IPS-15b (cell line): ENCODE data around the gene KCNJ6.

Experiments used
- H3K27me3 ChIP-seq: one replicate; pipeline ENCODE4 v1.6.1; 2013; ENCODE audit warnings: low read length; ENCODE audit not compliant: control insufficient read depth, insufficient read depth
- H3K36me3 ChIP-seq: one replicate; pipeline ENCODE4 v1.6.1; 2013; ENCODE audit warnings: low read length; ENCODE audit not compliant: control insufficient read depth, insufficient read depth
- H3K4me1 ChIP-seq: one replicate; pipeline ENCODE4 v1.6.1; 2013; ENCODE audit warnings: mild to moderate bottlenecking, low read length; ENCODE audit not compliant: control insufficient read depth, insufficient read depth
- H3K4me3 ChIP-seq: one replicate; pipeline ENCODE4 v1.5.1; 2013; ENCODE audit warnings: low read depth, low read length
- H3K9ac ChIP-seq: one replicate; pipeline ENCODE4 v1.6.1; 2013; ENCODE audit warnings: low read depth, mild to moderate bottlenecking, low read length
- H3K9me3 ChIP-seq: one replicate; pipeline ENCODE4 v1.6.1; 2013; ENCODE audit warnings: mild to moderate bottlenecking, low read length; ENCODE audit not compliant: control insufficient read depth, insufficient read depth

Gene KCNJ6

DNA sequence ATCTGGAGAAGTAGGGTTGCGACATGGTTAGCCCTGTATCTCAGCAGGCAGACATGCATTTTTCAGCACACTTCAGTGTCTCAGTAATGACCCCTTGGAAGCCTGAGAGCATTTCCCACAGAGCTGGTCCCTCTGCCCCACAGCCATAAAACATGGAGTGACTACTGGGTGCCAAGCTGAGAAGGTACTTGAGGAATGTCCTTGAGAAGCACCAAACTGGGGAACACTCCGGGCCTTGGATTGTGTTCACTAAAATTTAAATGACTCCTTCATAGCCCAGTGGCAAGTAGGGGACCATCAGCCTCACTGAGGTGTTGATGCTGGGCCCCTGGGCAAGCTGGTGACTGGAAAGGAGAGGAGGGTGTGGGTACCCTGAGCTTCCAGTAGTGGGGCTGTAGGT, 54.7 kb downstream of the KCNJ6 start:
- Histone ChIP-seq H3K9me3 (no peaks in the 10 kb centered on the region), H3K9ac (no peak overlapping the region), H3K4me1 (no peaks in the 10 kb centered on the region), H3K4me3 (no peak overlapping the region), H3K27me3 (no peaks in the 10 kb centered on the region), H3K36me3 (no peaks in the 10 kb centered on the region)

DNA sequence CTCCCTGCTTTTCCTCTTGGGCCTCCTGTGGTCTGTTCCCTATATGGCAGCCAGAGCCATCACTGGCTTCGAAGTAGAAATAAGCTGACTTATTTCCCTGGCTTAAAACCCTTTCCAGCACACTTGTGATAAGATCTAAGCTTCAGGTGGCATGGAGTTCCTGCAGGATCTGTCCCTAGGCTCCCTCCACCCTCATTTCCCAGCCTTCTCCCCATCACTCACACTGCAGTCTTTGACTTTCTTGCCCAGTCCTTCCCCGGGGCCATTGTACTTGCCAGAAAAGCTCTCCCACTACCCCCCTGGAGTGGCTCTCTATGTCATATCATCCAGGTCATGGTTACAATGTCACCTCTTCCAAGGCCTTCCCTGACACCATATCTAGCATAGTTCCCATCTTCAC, 55.8 kb downstream of the KCNJ6 start:
- H3K27me3 ChIP-seq = no peaks in the 10 kb centered on the region
- H3K9ac ChIP-seq = no peak overlapping the region
- no peaks in the 10 kb centered on the region for H3K36me3 ChIP-seq
- H3K9me3 ChIP-seq = no peaks in the 10 kb centered on the region
- no peak overlapping the region for H3K4me3 ChIP-seq
- no peaks in the 10 kb centered on the region for H3K4me1 ChIP-seq

DNA sequence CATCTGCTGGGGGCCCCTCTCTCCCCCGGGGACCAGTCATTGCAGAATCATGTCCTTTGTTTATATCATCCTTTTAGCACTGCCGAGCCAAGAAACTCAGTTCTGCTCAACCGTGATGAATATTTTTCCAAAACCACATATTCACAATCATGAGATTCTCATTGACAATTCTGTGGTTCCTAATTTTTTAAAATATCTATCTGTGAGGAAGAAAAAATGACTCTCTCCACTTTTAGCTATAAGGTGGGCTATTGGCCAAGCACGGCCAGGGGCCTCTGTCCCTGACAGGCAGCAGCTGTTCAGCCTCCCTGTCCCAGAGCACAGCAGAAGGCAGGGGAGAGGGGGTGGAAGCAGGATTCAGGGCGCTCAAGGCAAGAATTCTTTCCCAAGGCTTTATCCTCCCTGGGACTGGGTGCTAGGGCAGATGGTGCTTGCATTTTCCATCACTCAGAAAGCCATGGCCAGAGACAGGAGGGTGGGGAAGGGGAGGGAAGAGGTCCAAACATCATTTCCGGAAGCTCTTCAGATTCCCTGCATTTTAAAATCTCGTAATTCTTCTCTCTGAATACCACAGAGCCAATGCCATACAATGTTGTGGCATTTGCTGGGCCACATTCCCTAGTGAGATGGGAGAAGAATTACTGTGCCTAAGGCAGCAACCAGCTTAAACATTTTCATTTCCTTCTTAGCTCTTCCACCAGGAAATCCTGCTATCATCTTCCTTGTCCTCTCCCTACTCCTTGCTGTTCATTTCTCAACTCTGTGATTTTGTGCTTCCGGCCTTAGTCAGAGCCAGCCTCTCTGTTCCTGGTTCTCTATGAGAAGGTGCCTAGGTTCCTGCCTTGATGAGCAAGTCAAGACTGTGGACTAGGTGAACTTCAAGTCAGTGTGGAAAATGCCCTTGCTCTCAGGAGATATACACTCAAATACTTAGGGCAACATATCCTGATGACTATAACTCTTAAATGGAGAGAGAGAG, 60.3 kb downstream of the KCNJ6 start:
- Histone ChIP-seq H3K36me3 (no peaks in the 10 kb centered on the region), H3K4me3 (no peak overlapping the region), H3K27me3 (no peaks in the 10 kb centered on the region), H3K9me3 (no peaks in the 10 kb centered on the region), H3K9ac (no peak overlapping the region), H3K4me1 (no peaks in the 10 kb centered on the region)

DNA sequence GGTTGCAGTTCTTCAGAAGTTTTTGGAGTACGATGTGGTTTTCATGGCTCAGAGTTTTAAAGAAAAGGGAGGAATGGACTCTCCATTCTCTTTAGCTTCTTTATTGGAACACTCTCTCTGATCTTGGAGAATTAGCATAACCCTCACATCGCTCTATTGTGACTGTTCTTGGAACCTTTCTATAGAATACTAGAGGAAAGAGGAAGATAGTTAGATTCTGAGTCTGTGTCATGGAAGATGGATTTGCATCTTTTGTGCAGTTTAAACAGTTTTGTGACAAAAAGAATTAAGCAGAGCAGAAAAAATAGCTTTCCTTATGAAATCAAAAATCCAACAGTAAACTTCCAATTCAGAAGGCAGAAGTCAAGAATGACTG, 61.0 kb downstream of the KCNJ6 start:
- Histone ChIP-seq H3K9ac (no peak overlapping the region), H3K4me1 (no peaks in the 10 kb centered on the region), H3K9me3 (no peaks in the 10 kb centered on the region), H3K27me3 (no peaks in the 10 kb centered on the region), H3K36me3 (no peaks in the 10 kb centered on the region), H3K4me3 (no peak overlapping the region)

DNA sequence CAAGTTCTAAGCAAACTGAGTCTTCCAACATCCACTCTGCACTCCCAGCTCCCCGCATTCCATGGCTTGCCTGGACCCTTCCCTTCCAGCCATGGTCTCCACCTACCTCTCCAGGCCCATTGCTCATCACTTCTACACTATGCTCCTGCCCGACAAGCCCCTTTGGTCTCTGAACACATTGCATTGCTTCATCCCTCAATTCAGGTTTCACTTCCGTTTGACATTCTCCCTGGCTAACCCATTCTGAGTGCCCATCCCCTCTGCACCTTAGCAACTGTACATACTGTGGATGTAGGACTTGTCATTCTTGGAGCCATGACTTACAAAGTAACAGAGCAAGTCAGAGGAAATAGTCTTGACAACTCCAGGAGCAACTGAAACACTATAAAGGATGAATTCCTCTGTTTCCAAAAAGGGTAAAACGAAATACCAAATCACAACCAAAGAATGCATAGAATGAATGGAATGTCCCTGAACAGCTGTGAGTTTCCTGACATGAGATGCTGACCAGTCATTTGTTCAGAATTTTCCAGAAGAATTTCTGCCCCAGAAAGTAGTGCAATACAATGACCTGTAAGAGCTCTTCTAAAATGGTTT, 66.7 kb downstream of the KCNJ6 start:
- Histone ChIP-seq H3K9me3 (no peaks in the 10 kb centered on the region), H3K9ac (no peak overlapping the region), H3K4me3 (no peak overlapping the region)

DNA sequence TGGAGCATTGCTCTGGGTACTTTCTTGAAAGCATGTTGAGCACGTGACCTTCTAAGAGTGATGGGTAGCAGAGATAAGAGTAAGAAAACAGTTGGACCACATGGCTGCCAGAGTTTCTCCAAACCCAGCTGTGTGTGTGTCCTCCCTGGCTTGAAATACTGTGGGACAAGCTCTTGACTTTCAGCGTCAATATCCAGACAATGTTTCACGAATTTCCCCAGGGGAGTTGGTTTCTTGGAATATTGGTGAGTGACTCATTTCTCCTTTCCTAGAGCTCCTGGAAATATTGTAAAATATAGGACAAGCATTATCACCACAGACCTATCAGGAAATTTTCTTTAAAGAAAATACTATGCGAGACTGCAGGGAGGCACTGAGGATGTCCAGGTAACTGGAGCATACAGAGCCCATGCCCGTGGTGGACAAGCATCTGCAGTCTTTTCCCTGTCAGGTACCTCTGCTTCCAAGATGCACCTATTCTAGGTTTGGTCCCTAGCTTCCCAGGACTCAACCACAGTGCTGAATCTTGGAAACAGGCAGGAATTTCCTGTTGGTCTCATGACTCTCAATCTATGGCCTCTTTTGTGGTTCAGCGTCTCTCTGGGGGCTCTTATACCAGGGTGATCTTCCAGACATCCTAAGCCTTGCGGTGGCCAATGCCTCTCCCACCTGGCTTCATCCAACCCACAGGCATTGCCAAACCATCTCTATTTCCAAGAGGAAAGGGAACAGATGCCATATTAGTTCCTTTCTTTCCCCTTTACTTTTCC, 67.4 kb downstream of the KCNJ6 start:
- no peaks in the 10 kb centered on the region for H3K4me1 ChIP-seq
- no peak overlapping the region for H3K9ac ChIP-seq
- H3K36me3 ChIP-seq = no peaks in the 10 kb centered on the region
- no peaks in the 10 kb centered on the region for H3K27me3 ChIP-seq
- no peak overlapping the region for H3K4me3 ChIP-seq
- no peaks in the 10 kb centered on the region for H3K9me3 ChIP-seq

More for the DNA sequence above, 66.7 kb downstream of the KCNJ6 start:
- Histone ChIP-seq H3K4me1 (no peaks in the 10 kb centered on the region), H3K27me3 (no peaks in the 10 kb centered on the region), H3K36me3 (no peaks in the 10 kb centered on the region)

DNA sequence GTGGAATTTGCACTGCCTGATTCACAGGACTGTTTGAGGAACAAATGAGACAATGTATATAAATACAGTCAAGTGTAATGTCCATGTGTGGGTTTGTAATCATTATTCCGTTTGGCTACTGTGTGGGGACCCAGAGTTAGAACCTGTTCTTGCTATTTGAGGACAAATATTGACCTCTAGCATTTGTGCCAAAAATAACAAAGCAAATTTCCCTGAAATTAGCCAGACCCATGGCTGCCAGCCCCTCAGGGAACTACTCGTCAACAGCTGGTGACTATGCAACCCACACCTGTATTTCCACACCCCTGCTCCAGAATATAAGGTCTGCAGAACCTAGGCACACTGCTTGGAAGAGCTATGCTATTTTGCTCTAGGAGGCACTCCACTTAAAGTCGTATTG, 70.7 kb downstream of the KCNJ6 start:
- Histone ChIP-seq H3K4me3 (no peak overlapping the region), H3K4me1 (no peaks in the 10 kb centered on the region), H3K9me3 (no peaks in the 10 kb centered on the region), H3K27me3 (no peaks in the 10 kb centered on the region), H3K9ac (no peak overlapping the region), H3K36me3 (no peaks in the 10 kb centered on the region)

DNA sequence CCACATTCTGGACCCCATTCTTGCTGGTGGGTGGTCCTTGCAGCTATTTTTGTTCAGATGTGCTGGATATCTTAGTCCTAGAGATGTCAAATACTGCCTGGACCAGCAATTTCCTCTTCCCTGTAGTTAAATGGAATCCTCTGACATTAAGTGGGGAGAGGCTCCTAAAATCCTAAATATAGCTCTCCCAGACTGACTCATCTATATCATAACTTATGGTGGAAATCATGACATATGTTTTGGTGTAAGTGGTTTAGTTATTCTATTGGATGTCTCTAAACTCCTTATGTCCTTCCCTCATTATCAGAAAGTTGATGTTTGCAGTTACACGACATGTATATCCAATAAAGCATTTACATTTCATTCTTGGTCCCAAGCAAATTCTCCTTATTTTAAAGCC, 73.1 kb downstream of the KCNJ6 start:
- H3K4me1 ChIP-seq = no peaks in the 10 kb centered on the region

DNA sequence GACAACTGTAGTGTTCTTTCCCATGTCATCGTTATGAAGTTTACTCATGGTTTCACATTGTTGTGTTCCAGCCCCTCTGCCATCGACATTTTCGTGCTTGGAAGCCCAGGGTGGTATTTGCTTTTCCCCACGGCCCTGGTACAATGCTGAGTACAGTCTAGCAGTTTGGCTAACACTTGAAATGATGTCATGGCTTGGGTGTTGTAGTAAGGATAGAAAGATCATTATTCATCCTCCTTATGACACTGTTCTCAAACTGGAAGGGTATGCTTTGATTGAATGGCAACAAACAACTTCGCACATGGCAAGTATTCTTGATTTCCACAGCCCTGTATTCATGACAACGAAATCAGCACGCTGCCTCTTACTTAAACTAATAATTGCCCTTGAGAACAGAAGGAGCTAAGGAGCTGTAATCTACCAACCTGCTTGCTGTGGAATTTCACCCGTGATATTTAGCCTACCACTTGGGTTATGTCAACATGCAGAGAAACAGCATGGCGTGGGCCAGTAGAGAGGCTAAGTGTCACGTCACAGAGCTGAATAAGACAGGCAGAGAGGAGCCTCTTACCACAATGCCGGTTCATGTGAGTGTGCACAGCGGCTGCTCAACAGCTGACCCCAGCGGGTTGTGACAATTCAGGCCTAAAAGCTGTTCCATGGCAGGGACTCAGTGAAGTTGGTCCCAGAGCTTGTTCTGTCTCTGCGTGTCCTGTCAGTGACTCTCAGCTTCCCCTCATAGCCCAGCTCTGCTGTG, 73.9 kb downstream of the KCNJ6 start:
- no peaks in the 10 kb centered on the region for H3K4me1 ChIP-seq
- H3K9me3 ChIP-seq = no peaks in the 10 kb centered on the region
- H3K27me3 ChIP-seq = no peaks in the 10 kb centered on the region
- no peak overlapping the region for H3K4me3 ChIP-seq
- no peaks in the 10 kb centered on the region for H3K36me3 ChIP-seq
- no peak overlapping the region for H3K9ac ChIP-seq

More for the DNA sequence above, 73.1 kb downstream of the KCNJ6 start:
- Histone ChIP-seq H3K36me3 (no peaks in the 10 kb centered on the region), H3K9ac (no peak overlapping the region), H3K9me3 (no peaks in the 10 kb centered on the region), H3K27me3 (no peaks in the 10 kb centered on the region), H3K4me3 (no peak overlapping the region)

DNA sequence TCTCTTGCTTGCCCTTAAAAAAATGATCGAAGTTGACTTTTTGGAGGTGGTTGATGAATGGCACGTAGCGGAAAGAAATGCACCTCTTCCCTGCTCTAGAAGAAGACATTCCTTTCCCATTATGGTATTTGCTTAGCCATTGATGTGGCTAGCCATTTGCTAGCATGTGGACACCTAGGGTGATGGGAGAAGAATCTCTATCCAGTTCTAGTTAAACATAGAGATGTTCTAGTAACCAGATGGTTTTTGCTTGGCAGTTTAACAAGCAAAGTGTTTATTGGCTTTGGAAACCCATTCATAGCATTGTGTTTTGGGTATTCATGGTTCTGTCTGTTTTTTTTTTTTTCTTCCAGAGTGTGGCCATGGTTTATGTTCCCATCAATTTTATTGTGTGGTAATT, 78.9 kb downstream of the KCNJ6 start:
- Histone ChIP-seq H3K27me3 (no peaks in the 10 kb centered on the region), H3K4me3 (no peak overlapping the region), H3K9ac (no peak overlapping the region), H3K36me3 (no peaks in the 10 kb centered on the region), H3K4me1 (no peaks in the 10 kb centered on the region), H3K9me3 (no peaks in the 10 kb centered on the region)

DNA sequence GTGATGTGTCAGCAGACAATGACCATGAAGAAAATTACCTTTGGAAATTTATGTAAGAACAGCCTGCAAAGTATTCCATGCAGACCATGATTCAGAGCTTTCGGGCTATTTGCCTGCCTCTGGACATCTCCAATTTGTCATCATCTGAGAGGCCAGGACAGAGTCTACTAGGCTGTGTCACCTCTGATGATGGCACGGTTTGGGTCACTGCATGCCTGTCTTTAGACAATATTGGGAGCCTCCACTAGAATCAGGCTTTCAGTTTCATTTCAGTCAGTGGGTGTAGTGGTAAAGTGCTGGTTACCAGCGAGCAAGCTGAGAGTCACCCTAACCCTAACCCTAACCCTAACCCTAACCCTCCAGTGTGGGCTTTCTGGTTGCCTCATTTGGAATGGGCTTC, 80.8 kb downstream of the KCNJ6 start:
- Histone ChIP-seq H3K9me3 (no peaks in the 10 kb centered on the region), H3K36me3 (no peaks in the 10 kb centered on the region), H3K27me3 (no peaks in the 10 kb centered on the region), H3K9ac (no peak overlapping the region), H3K4me3 (no peak overlapping the region), H3K4me1 (no peaks in the 10 kb centered on the region)
